Activated CD8-positive, alpha-beta memory T cell treated with anti-CD3 and anti-CD28 coated beads for 24 hours (primary cell): ENCODE data around the gene MED13.
"Not testable (repeated sequence)": the region's sequence is repeated elsewhere in the genome, so short reads cannot be mapped to it uniquely, and the experiment has no call there.

ENCODE experiments used
- DNase-seq: peaks from one replicate; pipeline ENCODE4 v3.0.0-alpha.2; 2020

MED13 gene

GRCh38 chr17:62057696-62058095 lies 7.4 kb downstream of the MED13 start:
- DNase-seq: no peak

GRCh38 chr17:62052765-62053338 lies 12.2 kb downstream of the MED13 start:
- no peak for DNase-seq

GRCh38 chr17:62051053-62051452 lies 14.0 kb downstream of the MED13 start:
- no peak for DNase-seq

GRCh38 chr17:62049299-62049698 lies 15.8 kb downstream of the MED13 start:
- DNase-seq: no peak

- no peak for DNase-seq
Observed at GRCh38 chr17:62048262-62048661, 16.8 kb downstream of the MED13 start.

- no peak for DNase-seq
Observed at GRCh38 chr17:62045517-62045916, 19.6 kb downstream of the MED13 start.

- no peak for DNase-seq
Observed at GRCh38 chr17:62045109-62045508, 20.0 kb downstream of the MED13 start.

GRCh38 chr17:62043602-62044001 lies 21.5 kb downstream of the MED13 start:
- DNase-seq: no peak

- DNase-seq: no peak
Observed at GRCh38 chr17:62043140-62043539, 21.9 kb downstream of the MED13 start.

- no peak for DNase-seq
Observed at GRCh38 chr17:62038248-62038647, 26.8 kb downstream of the MED13 start.

- no peak for DNase-seq
Observed at GRCh38 chr17:62033317-62033716, 31.8 kb downstream of the MED13 start.

GRCh38 chr17:62032480-62032879 lies 32.6 kb downstream of the MED13 start:
- DNase-seq: no peak

- no peak for DNase-seq
Observed at GRCh38 chr17:62030264-62030663, 34.8 kb downstream of the MED13 start.

- DNase-seq: no peak
Observed at GRCh38 chr17:62024866-62025265, 40.2 kb downstream of the MED13 start.

- no peak for DNase-seq
Observed at GRCh38 chr17:62017912-62018311, 47.2 kb downstream of the MED13 start.

- no peak for DNase-seq
Observed at GRCh38 chr17:62017496-62017895, 47.6 kb downstream of the MED13 start.

- no peak for DNase-seq
Observed at GRCh38 chr17:62014526-62014925, 50.6 kb downstream of the MED13 start.

GRCh38 chr17:62009220-62009619 lies 55.9 kb downstream of the MED13 start:
- no peak for DNase-seq

- DNase-seq: no peak
Observed at GRCh38 chr17:62008294-62008693, 56.8 kb downstream of the MED13 start.

- no peak for DNase-seq
Observed at GRCh38 chr17:62004388-62004787, 60.7 kb downstream of the MED13 start.

GRCh38 chr17:62003141-62003540 lies 61.9 kb downstream of the MED13 start:
- DNase-seq: not testable (repeated sequence)

- no peak for DNase-seq
Observed at GRCh38 chr17:62001105-62001504, 64.0 kb downstream of the MED13 start.

- no peak for DNase-seq
Observed at GRCh38 chr17:62000186-62000585, 64.9 kb downstream of the MED13 start.

GRCh38 chr17:61998534-61998933 lies 66.5 kb downstream of the MED13 start:
- not testable (repeated sequence) for DNase-seq

- DNase-seq: no peak
Observed at GRCh38 chr17:61997664-61998063, 67.4 kb downstream of the MED13 start.
